ELF-1 (cell line): ENCODE measurements around the gene AARS2.
"Not testable (repeated sequence)": the region's sequence is repeated elsewhere in the genome, so short reads cannot be mapped to it uniquely, and the experiment has no call there.

Source experiments
- DNase-seq: peaks from one replicate; pipeline ENCODE4 v3.0.0-alpha.2; 2016; ENCODE audit warnings: low read depth, low spot score

Gene AARS2

DNA sequence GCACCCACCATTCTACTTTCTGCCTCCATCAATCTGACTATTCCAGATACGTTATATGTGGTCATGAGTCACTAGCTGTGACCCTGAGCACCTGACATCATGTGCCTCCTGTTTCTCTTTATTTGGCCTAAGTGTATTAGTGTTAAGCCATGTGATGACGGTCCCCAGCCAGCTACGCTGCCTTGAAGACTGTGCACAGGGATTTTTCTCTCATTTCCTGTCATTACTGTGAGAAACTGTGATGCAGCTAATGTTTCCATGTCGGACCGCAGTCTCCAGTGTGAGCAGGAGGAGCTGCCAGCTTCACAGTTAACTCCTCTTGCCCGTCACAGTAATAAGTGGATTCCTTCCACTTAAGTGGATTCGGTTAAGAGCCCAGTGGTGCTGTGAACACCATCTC, 19.4 kb upstream of the AARS2 start:
- DNase-seq: no peak

DNA sequence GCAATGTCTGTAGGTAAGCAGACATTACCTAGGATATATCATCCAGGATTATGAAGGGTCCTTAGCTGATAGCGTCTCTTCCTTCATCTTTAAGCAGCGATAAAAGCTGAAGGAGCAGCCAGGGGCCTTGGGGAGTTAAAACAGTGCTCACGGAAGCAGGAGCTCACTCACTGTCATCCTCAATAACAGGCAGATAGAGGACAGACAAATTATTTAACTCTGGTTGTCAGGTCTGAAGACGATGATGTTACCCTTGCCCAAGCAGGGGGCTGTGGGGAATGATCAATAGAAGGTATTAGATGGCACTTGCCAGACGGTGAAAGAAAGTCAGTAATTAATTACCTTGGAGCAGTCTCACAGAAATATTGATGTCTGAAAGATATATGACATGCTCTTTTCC, 16.7 kb upstream of the AARS2 start:
- DNase-seq: no peak

DNA sequence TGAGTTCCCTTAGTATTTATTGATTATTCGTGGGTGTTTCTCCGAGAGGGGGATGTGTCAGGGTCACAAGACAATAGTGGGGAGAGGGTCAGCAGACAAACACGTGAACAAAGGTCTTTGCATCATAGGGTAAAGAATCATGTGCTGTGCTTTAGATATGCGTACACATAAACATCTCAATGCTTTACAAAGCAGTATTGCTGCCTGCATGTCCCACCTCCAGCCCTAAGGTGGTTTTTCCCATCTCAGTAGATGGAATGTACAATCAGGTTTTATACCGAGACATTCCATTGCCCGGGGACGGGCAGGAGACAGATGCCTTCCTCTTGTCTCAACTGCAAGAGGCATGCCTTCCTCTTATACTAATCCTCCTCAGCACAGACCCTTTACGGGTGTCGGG, 15.1 kb upstream of the AARS2 start:
- peak; percentile 26 for DNase-seq

DNA sequence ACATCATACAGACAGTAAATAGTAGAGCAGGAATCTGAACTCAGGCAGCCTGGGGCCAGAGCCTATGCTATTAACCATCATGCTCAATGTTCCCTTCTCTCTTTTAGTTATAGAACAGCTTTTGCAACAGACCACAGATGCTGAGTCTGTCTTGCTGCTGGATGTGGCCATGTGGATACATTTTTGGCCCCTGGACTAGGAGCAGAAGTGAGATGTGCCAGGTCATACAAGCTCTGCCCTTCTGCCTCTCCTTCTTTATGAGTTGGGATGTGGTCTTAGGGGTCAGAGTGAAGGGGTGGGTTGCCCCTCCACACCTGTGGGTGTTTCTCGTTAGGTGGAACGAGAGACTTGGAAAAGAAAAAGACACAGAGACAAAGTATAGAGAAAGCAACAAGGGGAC, 14.6 kb upstream of the AARS2 start:
- DNase-seq: peak; percentile 15

DNA sequence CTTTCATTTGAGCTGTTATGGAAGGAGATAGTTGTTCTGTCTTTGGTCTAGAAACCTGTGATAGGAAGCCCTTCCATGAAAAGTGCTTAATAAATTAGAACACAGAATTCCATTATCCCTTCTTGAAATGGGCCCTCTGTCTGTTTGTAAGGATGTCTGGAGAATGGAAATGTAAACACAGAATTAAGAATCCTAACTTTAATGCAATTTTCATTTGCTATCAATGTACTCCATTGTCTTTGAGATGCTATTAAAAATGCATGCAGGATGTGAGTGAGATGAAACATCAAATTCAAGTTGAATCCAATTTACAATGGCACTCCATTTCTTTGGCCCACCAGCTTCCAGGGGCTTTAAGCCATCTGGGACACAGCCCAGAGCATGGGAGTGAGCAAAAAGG, 13.9 kb upstream of the AARS2 start:
- no peak for DNase-seq

DNA sequence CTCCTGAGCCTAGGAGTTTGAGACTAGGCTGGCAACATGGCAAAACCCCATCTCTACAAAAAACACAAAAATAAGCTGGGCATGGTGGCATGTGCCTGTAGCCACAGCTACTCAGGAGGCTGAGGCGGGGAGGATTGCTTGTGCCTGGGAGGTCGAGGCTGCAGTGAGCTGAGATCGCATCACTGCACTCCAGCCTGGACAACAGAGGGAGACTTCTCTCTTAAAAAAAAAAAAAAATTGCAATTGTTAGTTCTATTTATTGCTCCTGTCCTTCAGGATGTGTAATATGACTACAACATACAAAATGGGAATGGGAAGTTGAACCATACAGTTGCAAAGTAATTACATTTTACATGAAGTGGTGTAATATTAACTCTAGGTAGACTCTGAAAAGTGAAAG, 8.1 kb upstream of the AARS2 start:
- DNase-seq: no peak

DNA sequence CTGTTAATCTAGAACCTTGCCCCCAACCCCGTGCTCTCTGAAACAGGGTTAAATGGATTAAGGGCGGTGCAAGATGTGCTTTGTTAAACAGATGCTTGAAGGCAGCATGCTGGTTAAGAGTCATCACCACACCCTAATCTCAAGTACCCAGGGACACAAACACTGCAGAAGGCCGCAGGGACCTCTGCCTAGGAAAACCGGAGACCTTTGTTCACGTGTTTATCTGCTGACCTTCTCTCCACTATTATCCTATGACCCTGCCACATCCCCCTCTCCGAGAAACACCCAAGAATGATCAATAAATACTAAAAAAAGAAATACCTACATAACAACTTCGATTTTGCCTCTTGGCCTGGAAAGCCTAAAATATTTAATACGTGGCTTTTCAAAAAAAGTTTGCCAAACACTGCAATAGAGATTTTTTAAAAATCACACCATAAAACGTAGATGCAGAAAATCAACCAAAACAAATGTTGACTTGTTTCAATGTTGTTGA, 4.0 kb upstream of the AARS2 start:
- DNase-seq: not testable (repeated sequence)

DNA sequence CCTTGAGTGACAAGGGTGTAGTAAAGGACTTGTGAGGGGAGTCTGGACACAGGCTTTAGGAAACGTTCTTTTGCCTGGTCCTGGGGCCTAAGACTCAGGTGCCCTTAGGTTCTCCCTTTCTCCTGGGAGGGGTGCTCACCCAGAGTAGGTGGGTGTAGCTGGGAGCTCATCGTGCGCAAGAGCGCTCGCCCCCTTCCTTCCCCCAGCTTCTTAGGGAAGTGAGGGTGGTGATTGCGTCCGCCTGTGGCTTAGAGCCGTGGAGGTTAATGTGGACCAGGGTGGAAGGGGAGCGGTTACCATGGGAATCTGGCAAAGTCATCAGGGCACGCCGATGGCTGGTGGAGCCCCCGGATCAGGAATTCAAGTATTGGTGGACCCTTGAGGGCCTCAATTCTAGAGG, 3.3 kb upstream of the AARS2 start:
- no peak for DNase-seq

DNA sequence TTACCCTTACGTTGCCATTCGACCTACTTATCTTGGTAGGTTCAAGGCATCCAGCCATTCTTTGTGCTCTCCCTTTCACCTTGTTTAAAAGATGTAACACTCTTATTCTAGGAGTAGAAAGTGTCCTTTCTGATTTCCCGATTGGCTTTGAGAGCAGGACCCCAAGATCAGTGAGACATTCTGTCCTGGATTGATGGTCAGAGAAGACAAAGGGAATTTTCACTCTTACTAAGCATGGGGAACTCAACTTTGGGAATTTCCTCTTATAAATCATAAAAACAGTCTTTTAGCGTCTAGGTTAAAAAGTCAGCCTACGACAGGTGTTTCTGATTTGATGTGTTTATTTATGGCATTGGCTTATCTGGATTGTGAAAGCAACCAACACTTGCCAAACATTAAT, 2.8 kb upstream of the AARS2 start:
- no peak for DNase-seq

DNA sequence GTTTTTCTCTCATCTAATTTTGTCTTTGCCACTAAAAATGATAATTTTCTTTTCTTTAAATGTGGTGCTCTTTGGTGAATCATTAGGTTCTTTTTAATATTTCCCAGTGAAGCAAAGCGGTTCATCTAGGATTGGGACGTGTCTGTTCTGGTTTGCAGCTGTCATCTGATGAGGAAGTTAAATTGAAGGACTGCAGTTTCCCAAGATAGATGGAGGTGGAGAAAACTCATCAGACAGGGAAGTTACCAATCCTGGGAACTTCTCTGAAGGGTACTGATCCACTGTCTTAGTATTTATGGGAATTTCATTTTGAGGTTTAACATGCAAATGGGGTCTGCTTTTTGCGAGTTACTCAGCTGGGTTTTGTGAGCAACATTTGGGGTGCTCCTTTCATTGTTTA, 2.4 kb upstream of the AARS2 start:
- no peak for DNase-seq

DNA sequence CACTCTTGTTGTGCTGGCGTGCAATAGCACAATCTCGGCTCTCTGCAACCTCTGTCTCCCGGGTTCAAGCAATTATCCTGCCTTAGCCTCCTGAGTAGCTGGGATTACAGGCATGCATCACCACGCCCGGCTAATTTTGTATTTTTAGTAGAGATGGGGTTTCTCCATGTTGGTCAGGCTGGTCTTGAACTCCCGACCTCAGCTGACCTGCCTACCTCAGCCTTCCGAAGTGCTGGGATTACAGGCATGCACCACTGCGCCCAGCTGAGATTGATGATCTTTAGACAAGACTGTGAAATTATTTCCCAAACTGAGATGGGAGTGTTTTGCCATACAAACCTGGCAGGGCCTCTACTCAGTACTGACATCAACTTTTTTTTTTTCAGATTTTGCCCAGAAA, 1.5 kb upstream of the AARS2 start:
- not testable (repeated sequence) for DNase-seq

DNA sequence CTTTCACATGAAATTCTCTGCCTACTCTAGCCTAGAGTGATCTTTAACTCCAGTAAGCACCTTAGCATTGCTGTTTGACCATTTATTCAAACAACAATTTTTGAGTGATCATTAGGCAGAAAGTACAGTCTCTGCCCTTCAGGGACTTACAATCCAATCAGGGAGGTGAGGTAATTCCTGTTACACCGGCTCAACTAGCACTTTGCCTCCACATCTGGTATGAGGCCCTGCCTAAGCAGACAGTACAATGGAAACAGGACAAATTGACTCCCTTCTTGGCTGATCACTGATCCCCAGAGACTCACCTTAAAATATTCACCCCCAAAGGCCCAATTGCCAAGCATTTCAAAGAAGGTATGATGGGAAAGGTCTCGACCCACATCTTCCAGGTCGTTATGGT, 1.4 kb downstream of the AARS2 start:
- no peak for DNase-seq

DNA sequence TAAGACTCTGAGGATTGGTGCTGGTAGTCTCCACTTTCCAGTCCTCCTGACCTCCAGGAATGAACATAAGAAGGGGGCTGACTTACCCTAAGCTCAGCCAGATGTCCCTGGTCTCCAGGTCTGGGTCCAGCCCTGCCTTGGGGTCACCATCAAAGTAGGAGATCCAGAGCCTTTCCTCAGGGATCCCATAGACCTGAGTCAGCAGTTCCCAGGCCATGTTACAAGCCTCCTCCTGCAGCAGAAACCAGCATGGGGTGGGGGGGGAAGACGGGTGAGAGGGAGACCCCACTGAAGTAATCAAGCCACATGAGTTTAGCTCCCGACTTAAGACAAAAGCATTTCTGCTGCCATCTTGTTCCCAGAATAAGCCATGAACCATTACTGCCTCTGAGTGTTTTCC, 1.8 kb downstream of the AARS2 start:
- DNase-seq: no peak

DNA sequence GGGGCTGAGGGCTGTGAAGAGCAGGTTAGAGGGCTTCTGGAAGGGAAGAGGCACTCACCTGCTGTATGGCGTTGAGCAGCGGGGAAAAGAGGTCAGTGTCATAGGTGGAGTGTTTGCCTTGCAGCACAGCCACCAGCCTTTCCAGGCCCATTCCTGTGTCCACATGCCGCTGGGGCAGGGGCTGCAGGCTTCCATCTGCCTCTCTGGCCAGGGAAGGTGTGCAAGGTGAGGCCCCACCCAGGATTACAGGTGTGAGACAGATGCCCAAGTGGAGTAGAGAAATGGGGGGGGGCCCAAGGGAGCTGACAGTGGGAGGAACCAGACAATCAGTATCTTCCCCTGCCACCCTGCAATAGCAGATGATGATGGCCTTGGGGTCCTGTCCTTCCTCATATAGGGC, 2.9 kb downstream of the AARS2 start:
- DNase-seq: no peak

DNA sequence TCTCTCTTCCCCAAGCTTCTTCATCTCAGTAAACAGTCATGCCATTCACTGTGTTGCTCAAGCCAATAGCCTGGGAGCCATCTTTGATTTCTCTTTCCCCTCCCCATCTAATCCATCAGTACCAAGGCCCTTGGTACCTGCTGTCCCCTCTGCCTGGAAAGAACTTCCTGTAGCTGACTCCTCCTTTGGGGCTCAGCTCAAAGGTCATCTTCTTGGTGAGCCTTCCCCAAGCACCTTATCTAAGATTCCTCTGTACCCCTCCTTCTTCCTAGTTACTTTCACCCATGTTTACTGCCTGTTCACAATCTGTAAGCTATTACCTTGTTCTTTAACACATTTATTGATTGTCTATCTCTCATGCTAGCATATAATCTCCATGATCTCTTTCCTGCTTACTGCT, 3.5 kb downstream of the AARS2 start:
- no peak for DNase-seq

DNA sequence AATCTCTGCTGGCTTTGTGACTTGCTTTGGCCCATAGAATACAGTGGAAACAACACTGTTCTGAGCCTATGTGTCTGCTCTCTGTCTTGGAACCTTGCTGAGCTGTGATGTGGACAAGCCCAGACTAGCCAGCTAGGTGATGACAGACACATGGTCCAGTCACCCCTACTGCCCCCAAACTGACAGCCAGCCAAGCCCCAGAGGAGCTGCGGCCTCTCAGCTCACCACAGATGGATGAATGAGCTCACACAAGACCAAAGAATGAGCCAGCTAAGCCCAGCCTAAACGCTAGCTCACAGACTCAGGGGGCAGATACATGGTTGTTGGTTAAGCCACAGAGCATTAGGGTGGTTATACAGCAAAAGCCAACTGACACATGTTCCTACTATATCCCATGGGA, 4.1 kb downstream of the AARS2 start:
- DNase-seq: no peak

DNA sequence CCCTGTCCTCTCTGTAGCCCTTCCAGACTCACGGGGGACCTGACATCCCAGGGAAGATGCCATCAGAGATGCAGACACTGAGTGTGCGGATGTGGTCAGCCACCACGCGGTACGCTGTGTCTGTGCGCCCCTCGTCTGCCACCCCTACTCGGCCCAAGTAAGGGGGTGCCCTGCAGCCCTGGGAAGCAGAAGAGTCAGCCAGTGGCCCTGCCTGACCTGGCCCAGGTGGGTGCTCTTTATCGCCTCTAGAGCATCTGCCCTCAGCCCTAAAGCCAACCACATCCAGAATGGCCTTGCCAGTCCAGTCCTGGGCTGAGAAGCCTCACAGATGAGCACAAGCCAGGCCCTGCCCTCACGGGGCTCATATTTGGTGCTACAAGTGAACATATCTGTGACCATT, 5.9 kb downstream of the AARS2 start:
- DNase-seq: no peak

DNA sequence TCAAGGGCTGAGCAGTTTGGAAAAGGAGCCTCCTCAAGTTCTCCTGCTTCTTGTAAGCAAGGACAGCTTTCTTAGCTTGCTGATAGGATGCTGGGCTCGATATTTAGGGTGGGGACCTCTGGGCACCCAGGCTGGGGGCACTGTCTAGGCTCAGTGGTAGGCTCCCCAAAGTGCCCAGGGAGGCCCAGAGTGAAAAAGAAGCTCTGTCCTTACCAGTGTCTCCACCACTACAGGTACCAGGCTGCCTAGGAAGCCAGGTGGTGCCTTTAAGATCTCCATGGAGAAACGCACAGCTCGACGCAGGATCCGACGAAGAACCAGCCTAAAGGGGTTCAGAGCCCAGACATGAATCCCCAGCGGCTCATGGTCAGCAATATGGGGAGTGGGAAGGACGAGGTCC, 6.4 kb downstream of the AARS2 start:
- no peak for DNase-seq

DNA sequence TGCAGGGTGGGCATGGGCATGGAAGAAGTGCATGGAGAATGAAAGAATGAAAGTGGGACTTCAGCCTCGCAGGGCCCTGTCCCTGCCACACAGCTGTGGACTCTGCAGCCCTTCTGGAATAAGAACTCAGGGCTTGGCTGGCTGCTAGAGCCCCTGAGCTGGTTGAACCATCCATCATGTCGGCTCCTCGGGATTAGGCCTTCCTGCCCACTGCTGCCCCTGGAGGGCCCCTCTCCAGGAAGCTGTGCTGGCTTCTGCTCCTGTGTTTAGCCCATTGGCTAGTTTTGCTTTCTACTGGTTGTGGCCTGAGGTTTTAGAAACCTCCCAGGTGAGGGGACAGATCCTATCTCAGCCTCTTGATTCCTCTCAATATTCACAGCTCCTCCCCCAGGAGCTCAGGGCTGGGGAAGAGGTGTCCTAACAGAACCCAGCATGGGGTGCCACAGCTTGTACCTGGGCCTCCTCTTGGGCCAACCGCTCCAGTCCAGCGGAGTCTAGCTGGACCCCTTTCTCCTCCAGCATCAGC, 7.9 kb downstream of the AARS2 start:
- peak; percentile 16 for DNase-seq

DNA sequence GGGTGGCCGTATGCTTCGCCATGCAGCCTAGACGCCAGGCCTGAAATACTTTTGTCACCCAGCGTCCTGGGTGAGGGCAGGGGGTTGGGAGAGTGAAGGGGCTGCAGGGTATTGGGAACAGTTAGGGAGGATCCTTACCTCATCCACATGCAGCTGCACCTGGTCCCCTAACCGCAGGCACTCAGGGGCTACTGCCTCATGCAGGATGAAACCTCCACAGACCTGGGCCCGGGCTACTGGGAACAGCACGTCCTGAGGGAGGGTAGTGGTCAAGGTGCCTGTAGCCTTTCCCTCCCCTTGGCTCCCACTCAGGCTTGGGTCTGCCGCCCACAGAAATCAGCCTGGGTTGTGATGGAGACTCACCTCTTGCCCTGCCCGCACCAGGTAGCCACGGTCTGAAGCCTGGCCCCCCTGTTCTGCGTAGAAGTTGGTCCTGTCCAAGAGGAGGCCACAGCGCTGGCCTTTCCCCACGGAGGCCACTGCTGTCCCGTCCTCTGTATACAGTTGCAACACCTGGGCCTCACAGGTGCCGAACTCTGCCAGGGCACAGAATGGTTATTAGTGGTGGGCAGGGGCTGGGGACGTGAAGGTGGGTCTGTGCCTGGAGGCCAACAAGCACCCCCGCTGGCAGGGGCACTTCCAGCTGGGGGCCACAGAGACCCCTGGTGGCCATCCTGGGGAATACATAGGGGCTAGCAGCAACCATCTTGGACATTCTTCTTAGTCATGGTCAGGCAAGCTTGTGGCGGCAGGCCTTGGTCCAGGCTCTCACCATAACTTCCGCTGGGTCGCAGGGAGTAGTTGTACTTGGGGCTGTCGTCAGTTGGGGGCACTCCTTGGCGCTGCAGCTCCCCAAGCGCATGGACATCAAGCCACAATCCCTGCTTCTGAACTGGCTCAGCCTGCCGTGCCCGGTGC, 8.6 kb downstream of the AARS2 start:
- peak; percentile 68 for DNase-seq

DNA sequence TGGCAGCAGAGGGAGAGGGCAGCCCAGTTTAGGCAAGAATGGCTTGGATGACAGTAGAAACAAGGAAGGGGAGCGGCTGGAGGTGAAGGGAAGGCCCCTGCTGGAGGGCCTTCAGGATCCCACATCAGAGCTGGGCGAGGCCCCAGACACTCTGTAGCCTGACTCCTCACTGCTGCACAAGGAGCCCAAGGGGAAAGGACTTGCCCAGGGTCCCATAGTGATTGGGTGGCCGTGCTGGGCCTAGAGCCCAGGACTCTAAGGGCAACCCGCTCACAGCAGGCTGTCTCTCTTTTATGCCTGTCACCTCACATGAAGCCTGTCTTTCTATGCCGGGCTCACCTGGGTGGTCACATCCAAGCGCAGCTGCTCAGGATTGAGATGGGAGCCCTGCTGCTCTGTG, 9.3 kb downstream of the AARS2 start:
- no peak for DNase-seq

DNA sequence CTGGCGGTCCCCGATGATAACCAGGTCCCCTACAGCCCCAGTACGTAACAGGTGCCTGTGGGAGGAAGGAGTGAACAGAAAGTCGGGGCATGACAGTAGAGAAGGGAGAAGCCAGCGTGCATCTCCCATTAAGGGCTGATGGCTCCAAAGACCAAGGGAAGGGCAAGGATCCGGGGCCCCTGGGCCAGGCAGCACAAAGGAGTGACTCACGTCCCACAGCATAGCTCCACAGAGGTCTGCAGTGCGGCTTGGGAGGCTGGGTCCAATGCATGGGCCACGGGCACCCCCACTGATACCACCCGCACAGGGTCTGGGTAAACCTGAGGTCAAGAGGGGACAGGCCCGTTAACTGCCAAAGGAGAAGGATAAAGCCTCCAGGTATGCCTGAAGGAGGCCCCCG, 10.3 kb downstream of the AARS2 start:
- no peak for DNase-seq

DNA sequence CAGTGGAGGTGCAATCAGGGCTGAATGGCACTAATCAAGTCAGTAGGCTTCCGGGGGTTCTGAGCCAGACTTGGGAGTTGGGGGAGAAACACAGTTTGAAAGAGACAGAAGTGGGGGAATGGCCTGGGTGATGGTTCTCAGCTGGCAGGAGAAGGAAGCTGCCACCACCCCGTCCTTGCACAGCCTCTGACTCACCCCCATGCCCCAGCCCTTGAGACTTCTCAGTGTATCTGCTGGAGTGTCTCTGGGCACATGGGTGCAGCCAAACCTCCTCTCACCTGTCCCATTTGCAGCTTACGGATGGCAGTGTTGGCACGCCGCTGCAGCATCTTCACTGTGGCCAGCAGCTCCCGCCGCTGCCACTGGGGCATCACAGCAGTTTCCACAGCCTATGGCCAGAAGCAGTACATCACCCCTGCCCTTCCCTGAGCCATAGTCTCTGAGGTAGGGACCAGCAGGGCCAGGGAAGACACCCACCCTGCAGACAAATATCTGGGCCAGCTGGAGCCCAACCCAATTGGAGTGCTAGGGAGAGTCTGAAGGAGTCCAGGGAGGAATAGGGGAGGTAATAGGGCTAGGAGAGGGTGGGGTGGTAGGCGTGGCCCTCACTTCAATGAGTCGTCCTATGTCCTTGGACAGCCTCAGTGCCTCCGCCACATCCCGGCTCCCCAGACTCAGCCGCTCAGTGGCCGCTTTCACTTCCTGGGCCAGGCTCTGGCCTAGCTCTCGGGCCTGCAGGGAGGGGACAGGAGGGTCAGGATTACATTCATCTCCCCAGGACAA, 11.2 kb downstream of the AARS2 start:
- no peak for DNase-seq
